Measurements from ENCODE around the gene TTC34. TPM values are rescaled to one million over a fixed set of nuclear protein-coding genes. Genes with fewer than 3 reads are reported as not detected.

Gene TTC34
- total RNA-seq, 1 experiment from 2014 or later: 0.61 TPM

- no peak for TF ChIP-seq E2F5 (CRISPR knock-in tag; IDR thresholded peaks at IDR 0.05)
- no peak for TF ChIP-seq CTCF (IDR thresholded peaks at IDR 0.05)
- TF ChIP-seq STAT6 (CRISPR knock-in tag; conservative IDR thresholded peaks at IDR 0.05; ENCODE audit: low read depth): no peak
- no peak for TF ChIP-seq FOXK1 (CRISPR knock-in tag; IDR thresholded peaks at IDR 0.05)
- TF ChIP-seq ELF4 (CRISPR knock-in tag; IDR thresholded peaks at IDR 0.05; ENCODE audit: low read depth): no peak
- no peak for TF ChIP-seq PRRX2 (CRISPR knock-in tag; IDR thresholded peaks at IDR 0.05)
- TF ChIP-seq IRF1 (CRISPR knock-in tag; IDR thresholded peaks at IDR 0.05): no peak
- TF ChIP-seq NFATC4 (CRISPR knock-in tag; IDR thresholded peaks at IDR 0.05): no peak
- TF ChIP-seq USF2 (CRISPR knock-in tag; IDR thresholded peaks at IDR 0.05): no peak
Observed at GRCh38 chr1:2604156-2604843, 197.2 kb downstream of the TTC34 start (continued).

- Mint-ChIP-seq H3K4me3 (no peak overlapping the region), H3K9me3 (peaks cover 12% of the 10 kb centered on the region), H3K27me3 (ENCODE audit: low read depth) (no peaks in the 10 kb centered on the region; the same call in 1 of the 2 replicates), H3K4me1 (no peaks in the 10 kb centered on the region), H3K36me3 (peaks cover 4% of the 10 kb centered on the region), H3K27ac (no peak overlapping the region)
- no peak for ATAC-seq
- ChIA-PET POLR2A (no interaction called here), CTCF (interaction anchor here (0.6 to 1.1 kb wide), 2 partner anchors 55 to 393 kb away, joined by 3 read pairs; no protein-coding TSS in a partner anchor)
- DNase-seq (ENCODE audit: low spot score): peak; percentile 10
- TF ChIP-seq MAX (CRISPR knock-in tag; IDR thresholded peaks at IDR 0.05) (no peak), MLX (CRISPR knock-in tag; IDR thresholded peaks at IDR 0.05) (no peak), FOXJ3 (CRISPR knock-in tag; IDR thresholded peaks at IDR 0.05; ENCODE audit: borderline replicate concordance) (no peak), SMAD4 (CRISPR knock-in tag; IDR thresholded peaks at IDR 0.05) (no peak), CREM (CRISPR knock-in tag; IDR thresholded peaks at IDR 0.05) (no peak), STAT6 (CRISPR knock-in tag; conservative IDR thresholded peaks at IDR 0.05; ENCODE audit: low read depth) (no peak), TEAD4 (CRISPR knock-in tag; IDR thresholded peaks at IDR 0.05) (no peak), FOXK1 (CRISPR knock-in tag; IDR thresholded peaks at IDR 0.05) (no peak), ZNF121 (CRISPR knock-in tag; IDR thresholded peaks at IDR 0.05) (no peak), ZNF138 (CRISPR knock-in tag; conservative IDR thresholded peaks at IDR 0.05) (no peak), AFF4 (CRISPR knock-in tag; IDR thresholded peaks at IDR 0.05; ENCODE audit: borderline replicate concordance) (no peak), ESRRA (CRISPR knock-in tag; IDR thresholded peaks at IDR 0.05; ENCODE audit: borderline replicate concordance) (no peak)
Observed at GRCh38 chr1:2603521-2604155, 197.9 kb downstream of the TTC34 start.
